ENCODE results near the gene LRP1-AS. TPM values are rescaled to one million over a fixed set of nuclear protein-coding genes. Genes with fewer than 3 reads are reported as not detected.

The LRP1-AS gene
- not detected for total RNA-seq

GRCh38 chr12:57146961-57147944 is at the start of gene LRP1-AS:
Gene LRP1-AS, minus strand, starts transcription at chr12:57147619.
- H3K4me3 Mint-ChIP-seq = no peak within 1 kb of the TSS
- H3K27me3 Mint-ChIP-seq = no peaks in the 10 kb centered on the region
- ChIA-PET POLR2A (no interaction called here), CTCF (interaction anchor here (1.0 kb wide), 1 partner anchor 29 kb away, joined by 3 read pairs; no protein-coding TSS in a partner anchor)
- H3K36me3 Mint-ChIP-seq = no peaks in the 10 kb centered on the region
- intact Hi-C loops (cut with micrococcal nuclease) = no loop called here
- H3K4me1 Mint-ChIP-seq (ENCODE audit: low read depth) = no peaks in the 10 kb centered on the region
- no peak within 1 kb of the TSS for H3K27ac Mint-ChIP-seq
- H3K9me3 Mint-ChIP-seq = no peaks in the 10 kb centered on the region
- DNase-seq = no peak

- Mint-ChIP-seq H3K9me3 (no peaks in the 10 kb centered on the region), H3K27me3 (no peaks in the 10 kb centered on the region), H3K27ac (no peak overlapping the region), H3K4me1 (ENCODE audit: low read depth) (no peaks in the 10 kb centered on the region), H3K36me3 (no peaks in the 10 kb centered on the region), H3K4me3 (no peak overlapping the region)
- DNase-seq = no peak
- ChIA-PET CTCF (interaction anchor here (0.8 kb wide), 1 partner anchor 46 kb away, joined by 3 read pairs; no protein-coding TSS in a partner anchor), POLR2A (no interaction called here)
- intact Hi-C loops (cut with micrococcal nuclease) = no loop called here
Observed at GRCh38 chr12:57196956-57197355, 49.5 kb upstream of the LRP1-AS start.

- ChIA-PET CTCF (interaction anchor here (0.8 kb wide), 1 partner anchor 46 kb away, joined by 3 read pairs; no protein-coding TSS in a partner anchor), POLR2A (no interaction called here)
- Mint-ChIP-seq H3K9me3 (no peaks in the 10 kb centered on the region), H3K4me1 (ENCODE audit: low read depth) (no peaks in the 10 kb centered on the region), H3K27me3 (no peaks in the 10 kb centered on the region), H3K4me3 (no peak overlapping the region), H3K36me3 (no peaks in the 10 kb centered on the region), H3K27ac (no peak overlapping the region)
- DNase-seq = no peak
- intact Hi-C loops (cut with micrococcal nuclease) = no loop called here
Observed at GRCh38 chr12:57196439-57196838, 49.0 kb upstream of the LRP1-AS start.

GRCh38 chr12:57195611-57196371 is 48.4 kb upstream of the LRP1-AS start:
- H3K27ac Mint-ChIP-seq = no peak overlapping the region
- no peaks in the 10 kb centered on the region for H3K36me3 Mint-ChIP-seq
- intact Hi-C loops (cut with micrococcal nuclease) = no loop called here
- CTCF ChIA-PET = no interaction called here
- H3K4me3 Mint-ChIP-seq = no peak overlapping the region
- no peaks in the 10 kb centered on the region for H3K9me3 Mint-ChIP-seq
- no peak for DNase-seq
- no peaks in the 10 kb centered on the region for H3K4me1 Mint-ChIP-seq (ENCODE audit: low read depth)
- POLR2A ChIA-PET = no interaction called here
- no peaks in the 10 kb centered on the region for H3K27me3 Mint-ChIP-seq

GRCh38 chr12:57195186-57195585 is 47.8 kb upstream of the LRP1-AS start:
- H3K4me3 Mint-ChIP-seq = no peak overlapping the region
- H3K27me3 Mint-ChIP-seq = no peaks in the 10 kb centered on the region
- DNase-seq = no peak
- no peak overlapping the region for H3K27ac Mint-ChIP-seq
- H3K36me3 Mint-ChIP-seq = no peaks in the 10 kb centered on the region
- CTCF ChIA-PET = no interaction called here
- H3K4me1 Mint-ChIP-seq (ENCODE audit: low read depth) = no peaks in the 10 kb centered on the region
- intact Hi-C loops (cut with micrococcal nuclease) = no loop called here
- H3K9me3 Mint-ChIP-seq = no peaks in the 10 kb centered on the region
- POLR2A ChIA-PET = no interaction called here

- no peaks in the 10 kb centered on the region for H3K36me3 Mint-ChIP-seq
- POLR2A ChIA-PET = no interaction called here
- no peaks in the 10 kb centered on the region for H3K27me3 Mint-ChIP-seq
- H3K27ac Mint-ChIP-seq = no peak overlapping the region
- H3K4me1 Mint-ChIP-seq (ENCODE audit: low read depth) = no peaks in the 10 kb centered on the region
- intact Hi-C loops (cut with micrococcal nuclease) = no loop called here
- CTCF ChIA-PET = no interaction called here
- no peak for DNase-seq
- no peak overlapping the region for H3K4me3 Mint-ChIP-seq
- no peaks in the 10 kb centered on the region for H3K9me3 Mint-ChIP-seq
Observed at GRCh38 chr12:57194253-57194652, 46.8 kb upstream of the LRP1-AS start.

GRCh38 chr12:57193706-57194245 is 46.4 kb upstream of the LRP1-AS start:
- Mint-ChIP-seq H3K27me3 (no peaks in the 10 kb centered on the region), H3K4me3 (no peak overlapping the region), H3K9me3 (no peaks in the 10 kb centered on the region), H3K27ac (no peak overlapping the region), H3K36me3 (no peaks in the 10 kb centered on the region), H3K4me1 (ENCODE audit: low read depth) (no peaks in the 10 kb centered on the region)
- POLR2A ChIA-PET = no interaction called here
- DNase-seq = no peak
- CTCF ChIA-PET = no interaction called here
- intact Hi-C loops (cut with micrococcal nuclease) = no loop called here

- Mint-ChIP-seq H3K27ac (no peak overlapping the region), H3K4me3 (no peak overlapping the region), H3K9me3 (no peaks in the 10 kb centered on the region), H3K36me3 (no peaks in the 10 kb centered on the region), H3K4me1 (ENCODE audit: low read depth) (no peaks in the 10 kb centered on the region), H3K27me3 (no peaks in the 10 kb centered on the region)
- intact Hi-C loops (cut with micrococcal nuclease) = no loop called here
- DNase-seq = no peak
- ChIA-PET CTCF (no interaction called here), POLR2A (no interaction called here)
Observed at GRCh38 chr12:57192920-57193319, 45.5 kb upstream of the LRP1-AS start.

GRCh38 chr12:57191410-57191809 is 44.0 kb upstream of the LRP1-AS start:
- Mint-ChIP-seq H3K9me3 (no peaks in the 10 kb centered on the region), H3K4me3 (no peak overlapping the region), H3K27me3 (no peaks in the 10 kb centered on the region), H3K27ac (no peak overlapping the region), H3K36me3 (no peaks in the 10 kb centered on the region), H3K4me1 (ENCODE audit: low read depth) (no peaks in the 10 kb centered on the region)
- CTCF ChIA-PET = interaction anchor here (12.7 kb wide), 1 partner anchor 68 kb away, joined by 228 read pairs; the partner anchor contains the start of gene LRP1
- intact Hi-C loops (cut with micrococcal nuclease) = no loop called here
- no peak for DNase-seq
- POLR2A ChIA-PET = no interaction called here

GRCh38 chr12:57190821-57191220 is 43.4 kb upstream of the LRP1-AS start:
- no peaks in the 10 kb centered on the region for H3K27me3 Mint-ChIP-seq
- DNase-seq = no peak
- intact Hi-C loops (cut with micrococcal nuclease) = no loop called here
- H3K27ac Mint-ChIP-seq = no peak overlapping the region
- no peaks in the 10 kb centered on the region for H3K36me3 Mint-ChIP-seq
- H3K4me3 Mint-ChIP-seq = no peak overlapping the region
- ChIA-PET POLR2A (no interaction called here), CTCF (interaction anchor here (1.4 to 12.7 kb wide), 2 partner anchors 51 to 67 kb away, joined by 5 to 228 read pairs; partner anchors contain the start of gene LRP1)
- no peaks in the 10 kb centered on the region for H3K9me3 Mint-ChIP-seq
- no peaks in the 10 kb centered on the region for H3K4me1 Mint-ChIP-seq (ENCODE audit: low read depth)

GRCh38 chr12:57190037-57190436 is 42.6 kb upstream of the LRP1-AS start:
- no peaks in the 10 kb centered on the region for H3K9me3 Mint-ChIP-seq
- no peak overlapping the region for H3K4me3 Mint-ChIP-seq
- DNase-seq = no peak
- ChIA-PET CTCF (interaction anchor here (1.4 to 12.7 kb wide), 2 partner anchors 52 to 66 kb away, joined by 5 to 228 read pairs; partner anchors contain the start of gene LRP1), POLR2A (no interaction called here)
- H3K27me3 Mint-ChIP-seq = no peaks in the 10 kb centered on the region
- no peaks in the 10 kb centered on the region for H3K36me3 Mint-ChIP-seq
- no peaks in the 10 kb centered on the region for H3K4me1 Mint-ChIP-seq (ENCODE audit: low read depth)
- no peak overlapping the region for H3K27ac Mint-ChIP-seq
- intact Hi-C loops (cut with micrococcal nuclease) = no loop called here

GRCh38 chr12:57188090-57188425 is 40.6 kb upstream of the LRP1-AS start:
- H3K4me1 Mint-ChIP-seq (ENCODE audit: low read depth) = no peaks in the 10 kb centered on the region
- no peak overlapping the region for H3K27ac Mint-ChIP-seq
- no peaks in the 10 kb centered on the region for H3K9me3 Mint-ChIP-seq
- ChIA-PET POLR2A (no interaction called here), CTCF (interaction anchor here (0.6 to 12.7 kb wide), 5 partner anchors 10 to 76 kb away, joined by 3 to 228 read pairs (median 10); partner anchors contain the start of genes LRP1 and STAT6)
- H3K27me3 Mint-ChIP-seq = no peaks in the 10 kb centered on the region
- no peaks in the 10 kb centered on the region for H3K36me3 Mint-ChIP-seq
- H3K4me3 Mint-ChIP-seq = no peak overlapping the region
- intact Hi-C loops (cut with micrococcal nuclease) = no loop called here
- no peak for DNase-seq
